Activated B cell treated with CpG ODN at 0.5 μM for 24 hours (primary cell): ENCODE measurements around the gene EPHA3. TPM values are rescaled to one million over a fixed set of nuclear protein-coding genes. Genes with fewer than 3 reads are reported as not detected.

ENCODE experiments used
- ATAC-seq: fragments of 200-7000 bp; cut with Tn5 transposase; one replicate; pipeline ENCODE4 v1.10.0; 2021; ENCODE audit warnings: low read depth, mild to moderate bottlenecking, moderate library complexity
- CTCF ChIA-PET: fragments of 350-600 bp; sonication (Branson Sonifier 250); formaldehyde crosslinking; loops from one replicate; lab custom pipeline; 2021; ENCODE audit warnings: antibody characterized with exemption; lab: Charles Lee
- POLR2A ChIA-PET: fragments of 350-600 bp; sonication (Branson Sonifier 250); formaldehyde crosslinking; loops from one replicate; lab custom pipeline; 2021; ENCODE audit warnings: antibody characterized with exemption; lab: Charles Lee
- DNase-seq: peaks from one replicate; pipeline ENCODE4 v3.0.0; 2022
- H3K27ac Mint-ChIP-seq: one replicate; pipeline ENCODE4 v1.8.0; 2020; ENCODE audit warnings: mixed read lengths
- H3K27me3 Mint-ChIP-seq: one replicate; pipeline ENCODE4 v1.8.0; 2021; ENCODE audit warnings: mixed read lengths
- H3K36me3 Mint-ChIP-seq: one replicate; pipeline ENCODE4 v1.8.0; 2021; ENCODE audit warnings: low read depth, mixed read lengths
- H3K4me1 Mint-ChIP-seq: one replicate; pipeline ENCODE4 v1.8.0; 2021; ENCODE audit warnings: mixed read lengths
- H3K4me3 Mint-ChIP-seq: one replicate; pipeline ENCODE4 v1.8.0; 2020; ENCODE audit warnings: mild to moderate bottlenecking, mixed read lengths
- H3K9me3 Mint-ChIP-seq: one replicate; pipeline ENCODE4 v1.8.0; 2020; ENCODE audit warnings: mixed read lengths
- intact Hi-C: fragments of 100-400 bp; cut with micrococcal nuclease; formaldehyde crosslinking; loops from one replicate; pipeline ENCODE4 v1.15.1; 2024
- total RNA-seq: library from RNA; stranded (reverse); gene quantifications from 2 replicates; pipeline ENCODE4 v1.2.3, GENCODE V29; 2022
- TF ChIP-seq, protein P1 (sequence below): fragments of 200-600 bp; IDR thresholded peaks from one replicate; pipeline ENCODE4 v1.8.0; 2022; ENCODE audit warnings: antibody characterized with exemption, mild to moderate bottlenecking

EPHA3 gene
- total RNA-seq, 1 donor from 2014 or later = not detected

- Mint-ChIP-seq H3K27me3 (no peaks in the 10 kb centered on the region), H3K36me3 (no peaks in the 10 kb centered on the region), H3K4me3 (no peak overlapping the region), H3K27ac (no peak overlapping the region), H3K4me1 (no peaks in the 10 kb centered on the region), H3K9me3 (no peaks in the 10 kb centered on the region)
- intact Hi-C loops = no loop called here
- TF ChIP-seq, protein P1, sequence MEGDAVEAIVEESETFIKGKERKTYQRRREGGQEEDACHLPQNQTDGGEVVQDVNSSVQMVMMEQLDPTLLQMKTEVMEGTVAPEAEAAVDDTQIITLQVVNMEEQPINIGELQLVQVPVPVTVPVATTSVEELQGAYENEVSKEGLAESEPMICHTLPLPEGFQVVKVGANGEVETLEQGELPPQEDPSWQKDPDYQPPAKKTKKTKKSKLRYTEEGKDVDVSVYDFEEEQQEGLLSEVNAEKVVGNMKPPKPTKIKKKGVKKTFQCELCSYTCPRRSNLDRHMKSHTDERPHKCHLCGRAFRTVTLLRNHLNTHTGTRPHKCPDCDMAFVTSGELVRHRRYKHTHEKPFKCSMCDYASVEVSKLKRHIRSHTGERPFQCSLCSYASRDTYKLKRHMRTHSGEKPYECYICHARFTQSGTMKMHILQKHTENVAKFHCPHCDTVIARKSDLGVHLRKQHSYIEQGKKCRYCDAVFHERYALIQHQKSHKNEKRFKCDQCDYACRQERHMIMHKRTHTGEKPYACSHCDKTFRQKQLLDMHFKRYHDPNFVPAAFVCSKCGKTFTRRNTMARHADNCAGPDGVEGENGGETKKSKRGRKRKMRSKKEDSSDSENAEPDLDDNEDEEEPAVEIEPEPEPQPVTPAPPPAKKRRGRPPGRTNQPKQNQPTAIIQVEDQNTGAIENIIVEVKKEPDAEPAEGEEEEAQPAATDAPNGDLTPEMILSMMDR = no peak
- ChIA-PET CTCF (no interaction called here), POLR2A (no interaction called here)
- DNase-seq (no peak), ATAC-seq (no peak)
Observed at GRCh38 chr3:89490129-89490528, 382.7 kb downstream of the EPHA3 start.

- Mint-ChIP-seq H3K9me3 (no peaks in the 10 kb centered on the region), H3K4me1 (no peaks in the 10 kb centered on the region), H3K36me3 (no peaks in the 10 kb centered on the region), H3K27me3 (no peaks in the 10 kb centered on the region), H3K4me3 (no peak overlapping the region), H3K27ac (no peak overlapping the region)
- no peak for ATAC-seq
- intact Hi-C loops = no loop called here
- no peak for DNase-seq
- CTCF ChIA-PET = no interaction called here
- TF ChIP-seq, protein P1 = no peak
- POLR2A ChIA-PET = no interaction called here
Observed at GRCh38 chr3:89494734-89495133, 387.3 kb downstream of the EPHA3 start.

GRCh38 chr3:89503891-89504391 lies 396.5 kb downstream of the EPHA3 start:
- no peak for ATAC-seq
- POLR2A ChIA-PET = no interaction called here

DNA sequence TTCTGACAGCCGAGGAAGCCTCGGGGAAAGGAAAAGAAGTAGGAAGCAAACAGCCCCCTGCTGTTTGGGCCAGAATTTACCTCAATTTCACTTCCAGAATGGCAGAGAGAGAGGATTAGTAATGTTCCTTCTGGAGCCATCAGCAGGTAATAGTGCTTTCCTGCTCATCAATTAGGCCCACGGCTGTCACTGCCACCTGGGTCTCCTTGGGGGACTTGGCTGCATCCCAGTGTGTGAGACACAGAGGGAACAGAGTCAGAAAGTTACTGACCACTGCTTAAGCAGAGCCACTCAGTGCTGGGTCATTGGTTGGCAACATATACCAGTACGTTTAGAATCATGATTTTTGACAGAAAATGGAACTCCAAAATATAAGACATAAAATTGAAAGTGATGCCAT lies 397.0 kb downstream of the EPHA3 start:
- intact Hi-C loops = no loop called here
- TF ChIP-seq, protein P1 = no peak
- POLR2A ChIA-PET = no interaction called here
- no peak overlapping the region for H3K27ac Mint-ChIP-seq
- no peaks in the 10 kb centered on the region for H3K4me1 Mint-ChIP-seq
- H3K4me3 Mint-ChIP-seq = no peak overlapping the region
- no peak for ATAC-seq
- H3K27me3 Mint-ChIP-seq = no peaks in the 10 kb centered on the region
- H3K9me3 Mint-ChIP-seq = no peaks in the 10 kb centered on the region
- CTCF ChIA-PET = no interaction called here
- no peaks in the 10 kb centered on the region for H3K36me3 Mint-ChIP-seq
- DNase-seq = no peak

More at GRCh38 chr3:89503891-89504391, 396.5 kb downstream of the EPHA3 start:
- no peak for DNase-seq
- Mint-ChIP-seq H3K27ac (no peak overlapping the region), H3K9me3 (no peaks in the 10 kb centered on the region), H3K4me1 (no peaks in the 10 kb centered on the region), H3K4me3 (no peak overlapping the region), H3K27me3 (no peaks in the 10 kb centered on the region), H3K36me3 (no peaks in the 10 kb centered on the region)
- CTCF ChIA-PET = no interaction called here
- TF ChIP-seq, protein P1 = no peak
- intact Hi-C loops = no loop called here

GRCh38 chr3:89506462-89507103 lies 399.2 kb downstream of the EPHA3 start:
- TF ChIP-seq, protein P1 = no peak
- H3K27ac Mint-ChIP-seq = no peak overlapping the region
- DNase-seq (no peak), ATAC-seq (no peak)
- intact Hi-C loops = no loop called here
- H3K27me3 Mint-ChIP-seq = no peaks in the 10 kb centered on the region
- H3K4me3 Mint-ChIP-seq = no peak overlapping the region
- no peaks in the 10 kb centered on the region for H3K4me1 Mint-ChIP-seq
- POLR2A ChIA-PET = no interaction called here
- CTCF ChIA-PET = no interaction called here
- H3K9me3 Mint-ChIP-seq = peaks cover 2% of the 10 kb centered on the region
- no peaks in the 10 kb centered on the region for H3K36me3 Mint-ChIP-seq
